Right lobe of liver (tissue), 4 donors: ENCODE results near the gene HIP1R.

ENCODE experiments used
- CTCF ChIP-seq, 4 donors: fragments of 200-600 bp in 3 of 4; fragments of 450-650 bp in 1 of 4; IDR thresholded peaks; one replicate each; pipeline versions ENCODE4 v1.5.1 to v1.8.0; 2016 to 2022; ENCODE audit warnings: antibody characterized with exemption in 4 of 4, mild to moderate bottlenecking in 2 of 4
- POLR2A ChIP-seq: fragments of 450-650 bp; IDR thresholded peaks from one replicate; pipeline ENCODE4 v1.6.1; 2017; ENCODE audit warnings: antibody characterized with exemption, mild to moderate bottlenecking
- donor health status: DM: no; HTN: no; CAD: no.
- donor health status: DM: no; HTN: no; CAD: no.
- donor health status: DM: no; HTN: yes; CAD: no.

DNA sequence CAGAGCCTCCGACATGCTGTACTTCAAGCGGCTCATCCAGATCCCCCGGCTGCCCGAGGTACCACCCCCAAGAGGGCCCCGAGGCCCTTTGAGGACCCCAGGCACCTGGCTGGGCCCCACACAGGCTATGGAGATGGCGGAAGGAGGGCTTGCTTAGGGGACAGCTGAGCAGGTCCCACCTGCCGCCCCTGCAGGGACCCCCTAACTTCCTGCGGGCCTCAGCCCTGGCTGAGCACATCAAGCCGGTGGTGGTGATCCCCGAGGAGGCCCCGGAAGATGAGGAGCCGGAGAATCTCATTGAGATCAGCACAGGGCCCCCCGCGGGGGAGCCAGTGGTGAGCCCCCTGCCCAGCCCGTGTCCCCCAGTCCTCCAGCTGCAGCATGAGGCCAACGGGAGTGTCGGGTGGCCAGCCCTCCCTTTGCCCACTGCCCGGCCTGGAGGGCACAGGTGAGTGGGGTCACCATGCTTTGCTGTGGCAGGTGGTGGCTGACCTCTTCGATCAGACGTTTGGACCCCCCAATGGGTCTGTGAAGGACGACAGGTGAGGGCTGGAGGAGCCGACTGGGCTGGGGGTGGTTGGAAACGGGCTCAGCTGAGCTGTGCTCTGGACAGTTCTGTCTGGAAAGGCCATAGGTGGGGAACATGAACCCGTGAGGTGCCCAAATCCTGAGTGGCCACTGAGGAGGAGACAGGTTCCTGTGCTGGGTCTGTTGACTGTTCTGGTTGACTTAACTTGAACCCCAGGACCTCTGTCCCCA, 20.0 kb downstream of the HIP1R start:
- TF ChIP-seq CTCF (IDR thresholded peaks at IDR 0.05) (no peak), POLR2A (no peak)
